GM12801 (cell line): Measurements from ENCODE around the gene BBOF1.

Experiments used
- TF ChIP-seq, protein P1 (sequence below): IDR thresholded peaks from one replicate; pipeline ENCODE4 v1.5.1; 2011; ENCODE audit warnings: control low read depth; ENCODE audit not compliant: insufficient read length; ENCODE audit errors: extremely low read depth

BBOF1 gene

DNA sequence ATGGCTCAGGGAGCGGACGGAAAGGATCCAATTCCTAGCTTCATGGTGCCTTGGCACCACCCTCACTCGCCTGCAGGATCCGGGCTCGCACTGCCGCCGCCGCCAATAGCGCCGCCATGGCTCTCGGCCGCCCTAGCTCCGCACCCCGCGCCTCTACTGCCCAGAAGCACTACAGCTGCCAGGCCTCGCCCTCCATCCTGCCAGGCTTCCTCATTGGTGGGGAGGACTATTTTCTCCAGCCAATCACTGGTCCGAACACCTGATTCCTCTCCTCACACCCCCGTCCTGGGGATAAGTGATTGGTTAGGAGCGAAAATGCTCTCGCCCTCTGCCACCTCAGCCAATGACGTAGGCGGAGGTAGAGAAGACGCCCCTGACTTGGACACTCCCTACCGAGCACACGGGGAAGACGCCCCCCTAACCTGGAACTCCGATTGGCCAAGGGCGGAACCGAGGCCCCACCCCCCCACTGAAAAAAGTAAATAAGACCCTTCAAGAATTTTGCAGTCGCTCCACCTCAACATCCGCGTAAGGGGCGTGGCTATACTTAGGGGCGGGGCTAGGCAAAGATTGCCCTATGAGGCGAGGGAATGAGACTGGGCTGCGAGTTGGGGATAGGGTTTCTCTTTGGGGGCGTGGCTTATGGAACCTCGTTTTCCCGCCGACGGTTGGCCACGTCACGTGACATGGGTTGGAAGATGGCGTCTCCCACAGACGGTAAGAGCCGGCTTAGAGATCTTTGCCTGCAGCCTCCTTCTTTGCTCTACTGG, 65.3 kb downstream of the BBOF1 start, which contains the start of the genes ALDH6A1 and LIN52:
ALDH6A1 (minus strand) TSS at position 177 of the 770 bp plus-strand sequence; CDS start at position 118, 59 bp downstream.
LIN52 (plus strand) TSS at position 680 of the 770 bp plus-strand sequence; CDS start at position 699, 19 bp downstream.
- TF ChIP-seq, protein P1, sequence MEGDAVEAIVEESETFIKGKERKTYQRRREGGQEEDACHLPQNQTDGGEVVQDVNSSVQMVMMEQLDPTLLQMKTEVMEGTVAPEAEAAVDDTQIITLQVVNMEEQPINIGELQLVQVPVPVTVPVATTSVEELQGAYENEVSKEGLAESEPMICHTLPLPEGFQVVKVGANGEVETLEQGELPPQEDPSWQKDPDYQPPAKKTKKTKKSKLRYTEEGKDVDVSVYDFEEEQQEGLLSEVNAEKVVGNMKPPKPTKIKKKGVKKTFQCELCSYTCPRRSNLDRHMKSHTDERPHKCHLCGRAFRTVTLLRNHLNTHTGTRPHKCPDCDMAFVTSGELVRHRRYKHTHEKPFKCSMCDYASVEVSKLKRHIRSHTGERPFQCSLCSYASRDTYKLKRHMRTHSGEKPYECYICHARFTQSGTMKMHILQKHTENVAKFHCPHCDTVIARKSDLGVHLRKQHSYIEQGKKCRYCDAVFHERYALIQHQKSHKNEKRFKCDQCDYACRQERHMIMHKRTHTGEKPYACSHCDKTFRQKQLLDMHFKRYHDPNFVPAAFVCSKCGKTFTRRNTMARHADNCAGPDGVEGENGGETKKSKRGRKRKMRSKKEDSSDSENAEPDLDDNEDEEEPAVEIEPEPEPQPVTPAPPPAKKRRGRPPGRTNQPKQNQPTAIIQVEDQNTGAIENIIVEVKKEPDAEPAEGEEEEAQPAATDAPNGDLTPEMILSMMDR: no peak

DNA sequence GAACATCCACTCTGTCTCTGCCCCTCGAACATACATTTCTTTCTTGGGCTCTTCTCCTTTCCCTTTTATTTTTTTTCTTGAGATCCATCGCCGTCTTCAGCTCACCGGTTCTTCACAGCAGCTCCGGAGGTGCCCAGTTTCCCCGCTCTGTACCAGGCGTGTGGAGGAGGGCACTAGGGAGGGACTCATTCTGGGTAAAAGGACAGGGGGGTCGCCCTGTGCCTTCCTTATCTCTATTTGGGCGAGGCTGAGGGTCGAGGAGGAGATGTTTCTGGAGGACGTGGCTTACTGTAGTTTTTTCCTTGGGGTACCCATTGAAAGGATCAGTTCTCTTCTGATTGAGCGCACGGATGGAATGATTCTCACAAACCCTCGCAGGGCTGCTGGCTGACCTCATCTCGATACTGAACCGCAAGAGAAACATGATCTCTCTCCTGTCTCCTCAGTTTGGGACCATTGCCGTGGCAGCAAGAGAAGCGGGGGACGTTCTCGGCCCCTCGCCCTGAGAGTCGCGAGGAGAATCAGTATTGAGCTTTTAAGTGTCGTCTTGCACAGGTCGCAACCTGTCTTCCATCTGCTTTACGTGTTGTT, 66.0 kb downstream of the BBOF1 start:
- TF ChIP-seq, protein P1: no peak

DNA sequence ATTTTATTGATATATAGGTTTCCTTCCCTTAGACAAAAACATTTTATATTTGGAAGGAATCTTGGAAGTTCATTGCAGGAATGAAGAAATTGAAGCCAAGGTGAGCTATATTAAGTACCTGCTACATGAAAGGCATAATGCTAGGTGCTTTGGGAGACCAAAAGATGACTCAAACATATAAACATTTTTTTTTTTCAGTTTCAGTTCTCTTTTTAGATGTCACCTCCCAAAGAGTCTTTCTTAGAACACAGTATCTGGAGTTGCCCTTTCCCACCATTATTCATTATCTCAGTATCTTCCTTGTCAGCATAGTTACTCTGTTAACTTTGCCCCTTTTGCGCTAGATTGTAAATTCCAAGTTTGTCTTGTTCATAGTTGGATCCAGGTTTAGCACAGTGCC, 66.7 kb downstream of the BBOF1 start:
- TF ChIP-seq, protein P1: no peak

DNA sequence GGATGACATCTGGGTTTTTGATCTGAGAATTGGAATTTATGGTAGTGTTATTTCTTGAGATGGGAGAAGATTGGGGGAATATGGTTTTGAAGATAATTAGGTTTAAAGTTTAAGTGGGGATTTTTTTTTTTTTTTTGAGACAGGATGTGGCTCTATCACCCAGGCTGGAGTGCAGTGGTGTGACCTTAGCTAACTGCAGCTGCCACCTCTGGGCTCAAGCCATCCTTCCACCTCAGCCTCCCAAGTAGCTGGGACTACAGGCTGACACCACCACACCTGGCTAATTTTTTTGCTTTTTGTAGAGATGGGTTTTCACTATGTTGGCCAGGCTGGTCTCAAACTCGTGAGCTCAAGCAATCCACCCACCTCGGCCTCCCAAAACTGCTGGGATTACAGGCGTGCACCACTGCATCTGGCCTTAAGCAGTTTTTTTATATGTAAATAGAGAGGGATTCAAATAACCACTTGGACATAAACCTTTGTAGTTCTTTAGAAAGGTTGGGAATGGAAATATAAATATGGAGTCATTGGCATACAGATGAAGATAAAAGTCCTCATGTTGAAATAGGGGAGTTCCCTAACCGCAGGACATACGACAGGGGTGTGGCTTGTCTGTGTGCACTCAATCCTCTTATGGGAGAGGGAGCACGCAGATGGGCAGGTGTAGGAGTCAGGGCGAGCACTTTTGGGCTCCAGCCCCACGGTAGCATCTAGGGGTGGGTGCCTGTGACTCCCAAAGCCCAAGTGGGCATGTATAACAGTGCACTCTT, 70.3 kb downstream of the BBOF1 start:
- TF ChIP-seq, protein P1: no peak

DNA sequence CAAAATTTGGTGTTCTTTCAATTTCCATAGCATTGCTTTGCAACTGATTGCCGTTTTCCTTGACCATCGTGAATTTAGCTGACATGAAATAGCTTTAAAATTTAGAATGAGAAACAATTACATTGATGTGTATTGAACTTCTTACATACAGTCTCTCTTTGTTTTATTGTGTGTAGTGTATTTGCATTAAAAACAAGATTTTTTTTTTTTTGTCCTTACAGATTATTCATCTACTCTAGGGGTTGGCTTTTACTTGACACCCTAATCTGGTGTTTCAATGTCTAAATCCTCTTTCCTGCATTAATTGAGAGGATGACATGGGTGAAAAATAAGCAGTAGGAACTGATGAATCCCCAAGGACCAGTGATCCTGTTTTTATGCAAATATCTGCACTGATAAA, 86.2 kb downstream of the BBOF1 start:
- TF ChIP-seq, protein P1: no peak

DNA sequence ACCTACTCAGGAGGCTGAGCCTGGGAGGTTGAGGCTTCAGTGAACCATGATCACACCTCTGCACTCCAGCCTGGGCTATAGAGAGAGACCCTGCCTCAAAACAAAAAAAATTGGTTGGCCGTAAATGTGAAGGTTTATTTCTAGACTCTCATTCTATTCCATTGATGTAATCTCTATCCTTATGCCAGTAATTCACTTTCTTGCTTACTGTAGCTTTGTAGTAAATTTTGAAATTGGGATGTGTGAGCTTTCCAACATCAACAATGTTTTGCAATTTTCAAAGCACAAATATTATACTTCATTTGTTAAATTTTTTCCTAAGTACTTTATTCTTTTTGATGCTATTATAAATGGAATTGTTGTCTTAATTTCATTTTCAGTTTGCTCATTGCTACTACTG, 90.2 kb downstream of the BBOF1 start:
- TF ChIP-seq, protein P1: no peak
